ENCODE results near the gene ARL6IP4.
A peak's percentile ranks its signal among the peaks of the same experiment; 100 is the strongest.

Gene ARL6IP4

GRCh38 chr12:122942637-122943036 is 37.8 kb upstream of the ARL6IP4 start:
- ChIA-PET CTCF (no interaction called here), POLR2A (no interaction called here)
- TF ChIP-seq ARNT (IDR thresholded peaks at IDR 0.05) (no peak), HDGF (IDR thresholded peaks at IDR 0.05; ENCODE audit: borderline replicate concordance) (no peak), CTBP1 (IDR thresholded peaks at IDR 0.05; ENCODE audit: borderline replicate concordance) (no peak), LEF1 (IDR thresholded peaks at IDR 0.05; ENCODE audit: borderline replicate concordance) (no peak), SUZ12 (IDR thresholded peaks at IDR 0.05) (no peak), PKNOX1 (IDR thresholded peaks at IDR 0.05) (no peak), BHLHE40 (IDR thresholded peaks at IDR 0.05; ENCODE audit: borderline replicate concordance) (no peak), TARDBP (IDR thresholded peaks at IDR 0.05) (no peak), ZNF384 (IDR thresholded peaks at IDR 0.05) (no peak), SP1 (IDR thresholded peaks at IDR 0.05) (no peak), FOXK2 (IDR thresholded peaks at IDR 0.05) (no peak), L3MBTL2 (conservative IDR thresholded peaks at IDR 0.05) (no peak)
- DNase-seq (ENCODE audit: extremely low spot score), result no peak

- DNase-seq (ENCODE audit: extremely low spot score), result no peak
- ChIA-PET POLR2A (no interaction called here), CTCF (no interaction called here)
- TF ChIP-seq FOXM1 (IDR thresholded peaks at IDR 0.05; ENCODE audit: borderline replicate concordance) (no peak), FOXA1 (IDR thresholded peaks at IDR 0.05) (no peak), FOXK2 (IDR thresholded peaks at IDR 0.05) (no peak), HDGF (IDR thresholded peaks at IDR 0.05; ENCODE audit: borderline replicate concordance) (no peak), CTBP1 (IDR thresholded peaks at IDR 0.05; ENCODE audit: borderline replicate concordance) (no peak), ZNF384 (IDR thresholded peaks at IDR 0.05) (no peak), PKNOX1 (IDR thresholded peaks at IDR 0.05) (no peak), SP1 (IDR thresholded peaks at IDR 0.05) (no peak), BHLHE40 (IDR thresholded peaks at IDR 0.05; ENCODE audit: borderline replicate concordance) (no peak), LEF1 (IDR thresholded peaks at IDR 0.05; ENCODE audit: borderline replicate concordance) (no peak), SUZ12 (IDR thresholded peaks at IDR 0.05) (no peak), NFRKB (IDR thresholded peaks at IDR 0.05) (no peak), ARNT (IDR thresholded peaks at IDR 0.05) (no peak)
Measured at GRCh38 chr12:122943196-122943595, 37.3 kb upstream of the ARL6IP4 start.

- CTCF ChIA-PET, result interaction anchor here (0.6 to 1.0 kb wide), 2 partner anchors 10 to 152 kb away, joined by 3 to 7 read pairs; no protein-coding TSS in a partner anchor
- TF ChIP-seq ELF4 (IDR thresholded peaks at IDR 0.05) (no peak), FOXM1 (IDR thresholded peaks at IDR 0.05; ENCODE audit: borderline replicate concordance) (no peak), FOXK2 (IDR thresholded peaks at IDR 0.05) (no peak)
- POLR2A ChIA-PET, result no interaction called here
- DNase-seq (ENCODE audit: extremely low spot score), result no peak
Measured at GRCh38 chr12:122944605-122945592, 35.6 kb upstream of the ARL6IP4 start.

- ChIA-PET POLR2A (no interaction called here), CTCF (no interaction called here)
- no peak for TF ChIP-seq CTBP1 (IDR thresholded peaks at IDR 0.05; ENCODE audit: borderline replicate concordance)
- TF ChIP-seq SP1 (IDR thresholded peaks at IDR 0.05), result no peak
- TF ChIP-seq L3MBTL2 (conservative IDR thresholded peaks at IDR 0.05), result no peak
- TF ChIP-seq FOXM1 (IDR thresholded peaks at IDR 0.05; ENCODE audit: borderline replicate concordance), result no peak
- TF ChIP-seq FOXA1 (IDR thresholded peaks at IDR 0.05), result no peak
- TF ChIP-seq ELF4 (IDR thresholded peaks at IDR 0.05), result no peak
- TF ChIP-seq NFRKB (IDR thresholded peaks at IDR 0.05), result no peak
- no peak for TF ChIP-seq ZNF384 (IDR thresholded peaks at IDR 0.05)
- TF ChIP-seq SUZ12 (IDR thresholded peaks at IDR 0.05), result no peak
- no peak for TF ChIP-seq FOXK2 (IDR thresholded peaks at IDR 0.05)
- no peak for TF ChIP-seq BHLHE40 (IDR thresholded peaks at IDR 0.05; ENCODE audit: borderline replicate concordance)
- no peak for TF ChIP-seq PKNOX1 (IDR thresholded peaks at IDR 0.05)
- no peak for TF ChIP-seq TARDBP (IDR thresholded peaks at IDR 0.05)
- TF ChIP-seq LEF1 (IDR thresholded peaks at IDR 0.05; ENCODE audit: borderline replicate concordance), result no peak
- no peak for TF ChIP-seq HDGF (IDR thresholded peaks at IDR 0.05; ENCODE audit: borderline replicate concordance)
- no peak for TF ChIP-seq ARNT (IDR thresholded peaks at IDR 0.05)
- DNase-seq (ENCODE audit: extremely low spot score), result peak; percentile 34
Measured at GRCh38 chr12:122946690-122947341, 33.7 kb upstream of the ARL6IP4 start.

- no peak for DNase-seq (ENCODE audit: extremely low spot score)
- TF ChIP-seq L3MBTL2 (conservative IDR thresholded peaks at IDR 0.05), result no peak
- no peak for TF ChIP-seq SP1 (IDR thresholded peaks at IDR 0.05)
- TF ChIP-seq ELF4 (IDR thresholded peaks at IDR 0.05), result no peak
- TF ChIP-seq PKNOX1 (IDR thresholded peaks at IDR 0.05), result no peak
- TF ChIP-seq ARNT (IDR thresholded peaks at IDR 0.05), result no peak
- TF ChIP-seq FOXK2 (IDR thresholded peaks at IDR 0.05), result no peak
- no peak for TF ChIP-seq TARDBP (IDR thresholded peaks at IDR 0.05)
- TF ChIP-seq NFRKB (IDR thresholded peaks at IDR 0.05), result no peak
- no peak for TF ChIP-seq FOXA1 (IDR thresholded peaks at IDR 0.05)
- no peak for TF ChIP-seq BHLHE40 (IDR thresholded peaks at IDR 0.05; ENCODE audit: borderline replicate concordance)
- TF ChIP-seq ZNF384 (IDR thresholded peaks at IDR 0.05), result no peak
- no peak for TF ChIP-seq CTBP1 (IDR thresholded peaks at IDR 0.05; ENCODE audit: borderline replicate concordance)
- TF ChIP-seq SUZ12 (IDR thresholded peaks at IDR 0.05), result no peak
- no peak for TF ChIP-seq LEF1 (IDR thresholded peaks at IDR 0.05; ENCODE audit: borderline replicate concordance)
- no peak for TF ChIP-seq HDGF (IDR thresholded peaks at IDR 0.05; ENCODE audit: borderline replicate concordance)
- TF ChIP-seq FOXM1 (IDR thresholded peaks at IDR 0.05; ENCODE audit: borderline replicate concordance), result no peak
- POLR2A ChIA-PET, result no interaction called here
- CTCF ChIA-PET, result no interaction called here
Measured at GRCh38 chr12:122947352-122947792, 33.1 kb upstream of the ARL6IP4 start.
